Smooth muscle cell (in vitro differentiated cells): ENCODE results near the gene IQUB. TPM values are rescaled to one million over a fixed set of nuclear protein-coding genes. Genes with fewer than 3 reads are reported as not detected.

ENCODE experiments used
- DNase-seq: peaks from one replicate; lab custom pipeline; 2025; ENCODE audit not compliant: unreplicated experiment; lab: John Stamatoyannopoulos, UW
- H2AFZ ChIP-seq: fragments of 200-600 bp; sonication (generic); 2 replicates; pipeline ENCODE4 v1.6.0; 2016; ENCODE audit warnings: antibody characterized with exemption, low read depth, mild to moderate bottlenecking
- H3F3A ChIP-seq: fragments of 200-600 bp; sonication (generic); 2 replicates; pipeline ENCODE4 v1.6.0; 2017; ENCODE audit warnings: antibody characterized with exemption, low read depth
- H3K27ac ChIP-seq: fragments of 200-600 bp; sonication (generic); 2 replicates; pipeline ENCODE4 v1.5.1; 2016; ENCODE audit warnings: low read depth, mild to moderate bottlenecking
- H3K27me3 ChIP-seq: fragments of 200-600 bp; sonication (generic); 2 replicates; pipeline ENCODE4 v1.6.1; 2016; ENCODE audit warnings: low read depth, mild to moderate bottlenecking
- H3K36me3 ChIP-seq: fragments of 200-600 bp; sonication (generic); 2 replicates; pipeline ENCODE4 v1.5.1; 2016; ENCODE audit warnings: low read depth
- H3K4me1 ChIP-seq: fragments of 200-600 bp; sonication (generic); 2 replicates; pipeline ENCODE4 v1.5.1; 2016; ENCODE audit warnings: low read depth
- H3K4me2 ChIP-seq: fragments of 200-600 bp; sonication (generic); 2 replicates; pipeline ENCODE4 v1.6.0; 2016; ENCODE audit warnings: mild to moderate bottlenecking
- H3K4me3 ChIP-seq: fragments of 200-600 bp; sonication (generic); 2 replicates; pipeline ENCODE4 v1.5.1; 2016; ENCODE audit warnings: mild to moderate bottlenecking
- H3K79me2 ChIP-seq: fragments of 200-600 bp; sonication (generic); 2 replicates; pipeline ENCODE4 v1.6.0; 2016; ENCODE audit warnings: low read depth, mild to moderate bottlenecking
- H3K9ac ChIP-seq: fragments of 200-600 bp; sonication (generic); 2 replicates; pipeline ENCODE4 v1.6.0; 2016; ENCODE audit warnings: low read depth
- H3K9me3 ChIP-seq: fragments of 200-600 bp; sonication (generic); replicated peaks from 2 replicates; pipeline ENCODE4 v1.5.1; 2016; ENCODE audit warnings: low read depth
- H4K20me1 ChIP-seq: fragments of 200-600 bp; sonication (generic); 2 replicates; pipeline ENCODE4 v1.6.0; 2016; ENCODE audit warnings: low read depth
- WGBS: methylation state at CpG from one replicate; pipeline ENCODE4 v1.1.7; 2016; ENCODE audit warnings: low lambda C conversion rate; 5-methylcytosine and 5-hydroxymethylcytosine counted together
- polyA plus RNA-seq: library from polyadenylated mRNA; unstranded; fragments of >200 nt; fragmentation: Nextera tagmentation; extraction: Ambion mirVana; gene quantifications from 2 replicates; pipeline ENCODE4 v1.2.1, GENCODE V29; 2016
- total RNA-seq: library from RNA; depleted of rRNA; stranded (reverse); fragments of >200 nt; gene quantifications from 2 replicates; pipeline ENCODE4 v1.2.3, GENCODE V29; 2014
- TF ChIP-seq, protein P1 (sequence below): fragments of 200-600 bp; sonication (generic); IDR thresholded peaks from 2 replicates; pipeline ENCODE4 v1.5.1; 2017; ENCODE audit warnings: borderline replicate concordance, mild to moderate bottlenecking, antibody characterized with exemption; ENCODE audit not compliant: insufficient read depth, poor library complexity, severe bottlenecking

Gene IQUB
- total and polyA plus RNA-seq, 2 experiments from 2014 or later, result 0.58 to 2.1 TPM

DNA sequence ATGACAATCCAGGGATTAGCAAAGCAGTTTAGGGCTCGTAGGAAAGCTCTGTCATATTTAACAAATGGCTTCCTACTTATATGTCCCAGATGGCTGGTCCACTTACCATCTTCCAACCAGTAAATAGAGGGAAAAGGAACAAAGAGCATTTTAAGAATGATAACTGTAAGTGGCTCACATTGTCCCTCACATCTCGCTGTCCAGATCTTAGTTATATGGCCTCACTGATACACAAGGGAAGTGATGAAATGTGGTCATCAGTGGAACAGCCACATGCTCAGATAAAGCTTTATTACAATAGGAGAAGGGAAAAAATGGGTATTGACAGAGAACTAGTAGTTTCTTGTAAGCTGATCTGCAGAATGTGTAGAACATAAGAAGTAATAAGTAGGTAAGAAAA lies 35.8 kb downstream of the IQUB start:
- Histone ChIP-seq H3K4me1 (peaks cover 31% of the 10 kb centered on the region), H2AFZ (peak overlapping the region; percentile 53), H3K79me2 (no peaks in the 10 kb centered on the region), H3K9me3 (no peaks in the 10 kb centered on the region), H3K27ac (peak overlapping the region; percentile 91), H4K20me1 (no peaks in the 10 kb centered on the region), H3K4me2 (peak overlapping the region; percentile 59), H3K4me3 (no peak overlapping the region), H3K36me3 (no peaks in the 10 kb centered on the region), H3K27me3 (no peaks in the 10 kb centered on the region), H3K9ac (no peak overlapping the region), H3F3A (peaks cover 14% of the 10 kb centered on the region)
- no peak for DNase-seq
- WGBS, result 16% methylated on average over 2 of the region's 2 CpGs
- TF ChIP-seq, protein P1, sequence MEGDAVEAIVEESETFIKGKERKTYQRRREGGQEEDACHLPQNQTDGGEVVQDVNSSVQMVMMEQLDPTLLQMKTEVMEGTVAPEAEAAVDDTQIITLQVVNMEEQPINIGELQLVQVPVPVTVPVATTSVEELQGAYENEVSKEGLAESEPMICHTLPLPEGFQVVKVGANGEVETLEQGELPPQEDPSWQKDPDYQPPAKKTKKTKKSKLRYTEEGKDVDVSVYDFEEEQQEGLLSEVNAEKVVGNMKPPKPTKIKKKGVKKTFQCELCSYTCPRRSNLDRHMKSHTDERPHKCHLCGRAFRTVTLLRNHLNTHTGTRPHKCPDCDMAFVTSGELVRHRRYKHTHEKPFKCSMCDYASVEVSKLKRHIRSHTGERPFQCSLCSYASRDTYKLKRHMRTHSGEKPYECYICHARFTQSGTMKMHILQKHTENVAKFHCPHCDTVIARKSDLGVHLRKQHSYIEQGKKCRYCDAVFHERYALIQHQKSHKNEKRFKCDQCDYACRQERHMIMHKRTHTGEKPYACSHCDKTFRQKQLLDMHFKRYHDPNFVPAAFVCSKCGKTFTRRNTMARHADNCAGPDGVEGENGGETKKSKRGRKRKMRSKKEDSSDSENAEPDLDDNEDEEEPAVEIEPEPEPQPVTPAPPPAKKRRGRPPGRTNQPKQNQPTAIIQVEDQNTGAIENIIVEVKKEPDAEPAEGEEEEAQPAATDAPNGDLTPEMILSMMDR, result no peak

DNA sequence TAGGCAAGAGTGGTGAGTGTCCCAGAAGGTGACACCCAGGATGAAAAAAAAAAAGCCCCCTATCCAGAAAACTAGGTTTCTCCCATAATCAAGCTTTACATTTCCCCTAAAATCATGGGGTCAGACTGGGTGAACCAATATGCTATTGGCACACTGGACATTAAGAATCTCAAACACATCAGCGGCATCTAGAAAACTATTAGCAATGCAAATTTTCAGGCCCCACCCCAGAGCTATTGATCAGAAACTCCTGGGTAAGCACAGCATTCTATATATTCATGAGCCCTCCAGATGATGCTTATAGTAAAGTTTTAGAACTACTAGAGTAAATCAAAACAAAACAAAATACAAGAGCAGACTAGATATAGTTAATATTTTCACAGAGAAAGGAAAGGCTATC lies 36.4 kb downstream of the IQUB start:
- Histone ChIP-seq H3F3A (peaks cover 14% of the 10 kb centered on the region), H3K79me2 (no peaks in the 10 kb centered on the region), H3K9ac (no peak overlapping the region), H3K9me3 (no peaks in the 10 kb centered on the region), H3K4me2 (peak overlapping the region; percentile 59), H3K36me3 (no peaks in the 10 kb centered on the region), H3K4me1 (peaks cover 31% of the 10 kb centered on the region), H2AFZ (no peak overlapping the region), H3K27me3 (no peaks in the 10 kb centered on the region), H3K27ac (no peak overlapping the region), H4K20me1 (no peaks in the 10 kb centered on the region), H3K4me3 (no peak overlapping the region)
- DNase-seq, result no peak
- TF ChIP-seq, protein P1, result no peak
- 56% methylated on average over 1 of the region's 1 CpG for WGBS

DNA sequence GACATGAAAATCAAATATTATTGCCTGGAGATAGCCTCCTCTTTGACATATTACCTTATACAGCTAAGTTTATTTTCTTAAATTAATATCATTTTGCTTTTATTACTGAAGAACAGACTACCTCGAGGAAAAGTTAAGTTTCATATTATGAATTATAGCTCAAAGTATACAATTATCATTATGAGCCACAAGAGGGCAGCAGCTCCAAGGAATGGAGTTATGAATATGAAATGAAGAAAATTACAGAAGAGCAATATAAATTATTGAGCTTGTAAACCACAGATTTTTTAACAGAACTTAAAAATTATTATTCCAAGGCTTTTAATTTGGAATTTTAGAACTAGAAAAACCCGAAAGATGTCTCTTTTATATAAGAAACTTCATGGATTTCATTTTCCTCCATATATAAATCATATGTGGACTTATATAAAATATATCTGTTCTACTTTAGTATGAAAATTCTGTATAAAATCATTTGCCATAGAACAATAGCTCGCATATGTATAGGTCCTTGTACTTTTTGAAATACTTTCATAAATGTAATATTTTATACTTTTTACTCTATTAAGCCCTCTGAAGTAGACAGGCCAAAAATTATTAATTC lies 40.1 kb downstream of the IQUB start:
- TF ChIP-seq, protein P1, result peak; percentile 77
- Histone ChIP-seq H3K79me2 (no peaks in the 10 kb centered on the region), H3K27ac (no peak overlapping the region), H3K36me3 (no peaks in the 10 kb centered on the region), H3K9me3 (no peaks in the 10 kb centered on the region), H3K27me3 (no peaks in the 10 kb centered on the region), H3K4me2 (peak overlapping the region; percentile 63), H3K9ac (no peak overlapping the region), H3K4me1 (peaks cover 17% of the 10 kb centered on the region), H4K20me1 (no peaks in the 10 kb centered on the region), H3K4me3 (peak overlapping the region; percentile 24), H2AFZ (peak overlapping the region; percentile 6), H3F3A (peaks cover 6% of the 10 kb centered on the region)
- no peak for DNase-seq
- WGBS, result 25% methylated on average over 3 of the region's 3 CpGs

DNA sequence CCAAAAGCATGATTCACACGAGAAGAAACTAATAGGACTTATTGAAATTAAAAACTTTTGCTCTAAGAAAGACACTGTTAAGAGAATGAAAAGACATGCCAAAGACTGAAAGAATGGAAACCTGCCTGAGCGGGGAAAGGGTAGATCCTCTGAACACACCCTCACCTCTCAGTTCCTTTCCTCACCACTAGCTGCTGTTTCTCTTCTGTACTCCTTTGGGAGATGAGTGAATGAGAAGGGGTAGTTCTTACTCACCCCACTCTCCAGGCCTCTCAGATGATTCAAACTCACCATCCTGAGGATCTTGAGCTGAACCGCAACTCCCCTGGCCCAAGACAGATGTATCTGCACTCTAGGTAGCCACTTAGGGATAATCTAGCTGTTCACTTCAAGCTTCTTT lies 41.9 kb downstream of the IQUB start:
- Histone ChIP-seq H3K4me2 (no peak overlapping the region), H3K36me3 (no peaks in the 10 kb centered on the region), H3K4me1 (peaks cover 5% of the 10 kb centered on the region), H3K4me3 (no peak overlapping the region), H3K27me3 (no peaks in the 10 kb centered on the region), H3K9me3 (no peaks in the 10 kb centered on the region), H3K79me2 (no peaks in the 10 kb centered on the region), H3K9ac (no peak overlapping the region), H4K20me1 (no peaks in the 10 kb centered on the region), H3K27ac (no peak overlapping the region), H3F3A (no peaks in the 10 kb centered on the region), H2AFZ (no peak overlapping the region)
- DNase-seq, result no peak
- 85% methylated on average over 3 of the region's 3 CpGs for WGBS
- TF ChIP-seq, protein P1, result no peak
